ENCODE results near the gene CD3D. TPM values are rescaled to one million over a fixed set of nuclear protein-coding genes. Genes with fewer than 3 reads are reported as not detected.

CD3D gene
- polyA plus RNA-seq, 1 donor from 2014 or later, result not detected

GRCh38 chr11:118339281-118339961, 3.1 kb downstream of the CD3D start:
- H3K79me2 ChIP-seq (replicated peaks; ENCODE audit: insufficient read depth, low read length), result no peaks in the 10 kb centered on the region
- H3K9me2 ChIP-seq (ENCODE audit: insufficient read depth, low read length), result no peaks in the 10 kb centered on the region
- no peak overlapping the region for H3K9ac ChIP-seq (ENCODE audit: low read length)
- H3K4me3 ChIP-seq (ENCODE audit: low read length), result no peak overlapping the region
- no peak overlapping the region for H3K4me2 ChIP-seq (ENCODE audit: low read length)
- no peaks in the 10 kb centered on the region for H3K36me3 ChIP-seq (ENCODE audit: insufficient read depth, low read length)
- no peaks in the 10 kb centered on the region for H3F3A ChIP-seq (ENCODE audit: insufficient read depth, low read length, poor library complexity, severe bottlenecking)
- H2AFZ ChIP-seq (ENCODE audit: low read depth, low read length), result no peak overlapping the region
- no peaks in the 10 kb centered on the region for H3K27me3 ChIP-seq (ENCODE audit: insufficient read depth, low read depth, low read length)
- no peaks in the 10 kb centered on the region for H4K20me1 ChIP-seq (ENCODE audit: insufficient read depth)
- H3K9me3 ChIP-seq (ENCODE audit: low read length), result no peaks in the 10 kb centered on the region
- no peak overlapping the region for H3K27ac ChIP-seq (ENCODE audit: low read length)
- no peak for TF ChIP-seq MXI1 (conservative IDR thresholded peaks at IDR 0.05; ENCODE audit: poor library complexity, severe bottlenecking)
- no peak for TF ChIP-seq TAF1 (IDR thresholded peaks at IDR 0.05; ENCODE audit: low read depth)
- no peak for TF ChIP-seq REST (IDR thresholded peaks at IDR 0.05; ENCODE audit: borderline replicate concordance)
- no peak for TF ChIP-seq EP300 (conservative IDR thresholded peaks at IDR 0.05; ENCODE audit: poor library complexity, severe bottlenecking)
- TF ChIP-seq CTCF (IDR thresholded peaks at IDR 0.05; ENCODE audit: poor library complexity, severe bottlenecking), result no peak
- TF ChIP-seq EZH2 (IDR thresholded peaks at IDR 0.05; ENCODE audit: borderline replicate concordance, insufficient read depth, low read length, poor library complexity, severe bottlenecking), result no peak
- no peak for TF ChIP-seq RAD21 (conservative IDR thresholded peaks at IDR 0.05)
- TF ChIP-seq SMC3 (conservative IDR thresholded peaks at IDR 0.05; ENCODE audit: poor library complexity), result no peak
- TF ChIP-seq POLR2AphosphoS5 (IDR thresholded peaks at IDR 0.05), result no peak

GRCh38 chr11:118338637-118339061, 3.9 kb downstream of the CD3D start:
- Histone ChIP-seq H3K9me2 (ENCODE audit: insufficient read depth, low read length) (no peaks in the 10 kb centered on the region), H3K36me3 (ENCODE audit: insufficient read depth, low read length) (no peaks in the 10 kb centered on the region), H3K79me2 (replicated peaks; ENCODE audit: insufficient read depth, low read length) (no peaks in the 10 kb centered on the region), H3K4me2 (ENCODE audit: low read length) (no peak overlapping the region), H2AFZ (ENCODE audit: low read depth, low read length) (no peak overlapping the region), H3K27me3 (ENCODE audit: insufficient read depth, low read depth, low read length) (no peaks in the 10 kb centered on the region), H4K20me1 (ENCODE audit: insufficient read depth) (no peaks in the 10 kb centered on the region), H3F3A (ENCODE audit: insufficient read depth, low read length, poor library complexity, severe bottlenecking) (no peaks in the 10 kb centered on the region), H3K4me3 (ENCODE audit: low read length) (no peak overlapping the region), H3K9ac (ENCODE audit: low read length) (no peak overlapping the region), H3K9me3 (ENCODE audit: low read length) (no peaks in the 10 kb centered on the region), H3K27ac (ENCODE audit: low read length) (no peak overlapping the region)
- no peak for TF ChIP-seq TAF1 (IDR thresholded peaks at IDR 0.05; ENCODE audit: low read depth)
- TF ChIP-seq EP300 (conservative IDR thresholded peaks at IDR 0.05; ENCODE audit: poor library complexity, severe bottlenecking), result no peak
- TF ChIP-seq CTCF (IDR thresholded peaks at IDR 0.05; ENCODE audit: poor library complexity, severe bottlenecking), result no peak
- TF ChIP-seq EZH2 (IDR thresholded peaks at IDR 0.05; ENCODE audit: borderline replicate concordance, insufficient read depth, low read length, poor library complexity, severe bottlenecking), result no peak
- no peak for TF ChIP-seq POLR2AphosphoS5 (IDR thresholded peaks at IDR 0.05)
- no peak for TF ChIP-seq MXI1 (conservative IDR thresholded peaks at IDR 0.05; ENCODE audit: poor library complexity, severe bottlenecking)
- TF ChIP-seq REST (IDR thresholded peaks at IDR 0.05; ENCODE audit: borderline replicate concordance), result no peak
- TF ChIP-seq RAD21 (conservative IDR thresholded peaks at IDR 0.05), result no peak
- no peak for TF ChIP-seq SMC3 (conservative IDR thresholded peaks at IDR 0.05; ENCODE audit: poor library complexity)
